IMR-90 (cell line): ENCODE data around the gene USH1G. TPM values are rescaled to one million over a fixed set of nuclear protein-coding genes. Genes with fewer than 3 reads are reported as not detected.

Source experiments
- ATAC-seq: fragments of 200-7000 bp; cut with Tn5 transposase; 2 replicates; pipeline ENCODE4 v1.9.1; 2020; ENCODE audit warnings: low read depth, mild to moderate bottlenecking, moderate library complexity
- BruUV-seq: library from RNA; stranded (reverse); fragments of 400-500 nt; replicated peaks from 2 replicates; lab custom pipeline; 2021; lab: Mats Ljungman, UMichigan
- CTCF ChIA-PET: fragments of 300-600 bp; formaldehyde crosslinking; extraction: SDS; loops from one replicate; lab custom pipeline; 2021; ENCODE audit warnings: antibody characterized with exemption; lab: Yijun Ruan, JAX
- POLR2A ChIA-PET: fragments of 300-600 bp; sonication (Branson Sonifier 250); formaldehyde crosslinking; loops from one replicate; lab custom pipeline; 2022; ENCODE audit warnings: antibody characterized with exemption; ENCODE audit not compliant: unreplicated experiment; lab: Charles Lee
- DNase-seq: peaks from one replicate; pipeline ENCODE4 v3.0.0; 2013
- H2AFZ ChIP-seq: replicated peaks from 2 replicates; pipeline ENCODE3; 2013; ENCODE audit warnings: low read length, mild to moderate bottlenecking; ENCODE audit not compliant: poor library complexity
- H2AK5ac ChIP-seq: 2 replicates; pipeline ENCODE4 v1.6.1; 2013; ENCODE audit warnings: low read depth, low read length, inconsistent platforms
- H2AK9ac ChIP-seq: replicated peaks from 2 replicates; pipeline ENCODE3; 2013; ENCODE audit warnings: mild to moderate bottlenecking, low read depth, low read length, moderate library complexity; ENCODE audit not compliant: poor library complexity
- H2BK120ac ChIP-seq: 2 replicates; pipeline ENCODE4 v1.6.1; 2013; ENCODE audit warnings: low read depth, low read length, inconsistent platforms
- H2BK15ac ChIP-seq: 3 replicates; pipeline ENCODE4 v1.6.1; 2013; ENCODE audit warnings: low read depth, low read length, inconsistent platforms
- H2BK20ac ChIP-seq: 2 replicates; pipeline ENCODE4 v1.6.1; 2013; ENCODE audit warnings: low read depth, mild to moderate bottlenecking, inconsistent platforms, low read length, moderate library complexity
- H2BK5ac ChIP-seq: 2 replicates; pipeline ENCODE4 v1.6.1; 2013; ENCODE audit warnings: mild to moderate bottlenecking, low read depth, low read length, inconsistent platforms; ENCODE audit not compliant: poor library complexity, severe bottlenecking
- H3K14ac ChIP-seq: replicated peaks from 2 replicates; pipeline ENCODE4 v1.6.1; 2013; ENCODE audit warnings: low read depth, low read length, inconsistent platforms
- H3K18ac ChIP-seq: 2 replicates; pipeline ENCODE4 v1.6.1; 2013; ENCODE audit warnings: low read depth, low read length, control low read depth
- H3K23ac ChIP-seq: 2 replicates; pipeline ENCODE4 v1.6.1; 2013; ENCODE audit warnings: low read depth, low read length, inconsistent platforms
- H3K27ac ChIP-seq: 2 replicates; pipeline ENCODE4 v1.5.1; 2013; ENCODE audit warnings: mild to moderate bottlenecking, control low read depth, low read length; ENCODE audit not compliant: insufficient read depth
- H3K27me3 ChIP-seq: 2 replicates; pipeline ENCODE4 v1.6.1; 2013; ENCODE audit warnings: low read length; ENCODE audit not compliant: control insufficient read depth, insufficient read depth
- H3K36me3 ChIP-seq: 2 replicates; pipeline ENCODE4 v1.6.1; 2013; ENCODE audit warnings: low read length, mixed read lengths; ENCODE audit not compliant: control insufficient read depth, insufficient read depth
- H3K4ac ChIP-seq: 2 replicates; pipeline ENCODE4 v1.6.1; 2013; ENCODE audit warnings: low read depth, low read length, inconsistent platforms
- H3K4me1 ChIP-seq: 2 replicates; pipeline ENCODE4 v1.6.1; 2013; ENCODE audit warnings: low read length, mixed read lengths; ENCODE audit not compliant: control insufficient read depth, insufficient read depth
- H3K4me2 ChIP-seq: 2 replicates; pipeline ENCODE4 v1.6.1; 2013; ENCODE audit warnings: low read depth, mild to moderate bottlenecking, control low read depth, low read length, moderate library complexity
- H3K4me3 ChIP-seq: 2 replicates; pipeline ENCODE4 v1.5.1; 2013; ENCODE audit warnings: low read depth, mild to moderate bottlenecking, control low read depth, low read length, moderate library complexity; ENCODE audit not compliant: insufficient read depth
- H3K56ac ChIP-seq: 2 replicates; pipeline ENCODE4 v1.6.1; 2013; ENCODE audit warnings: low read length, inconsistent platforms; ENCODE audit not compliant: insufficient read depth; ENCODE audit errors: extremely low read depth
- H3K79me1 ChIP-seq, 2 experiments: 2 replicates each; pipeline ENCODE4 v1.6.1; 2013; ENCODE audit warnings: low read length in 2 of 2, inconsistent platforms in 1 of 2, low read depth in 1 of 2
- H3K9ac ChIP-seq: 2 replicates; pipeline ENCODE4 v1.6.1; 2013; ENCODE audit warnings: low read depth, low read length, control low read depth
- H3K9me1 ChIP-seq: 2 replicates; pipeline ENCODE4 v1.6.1; 2013; ENCODE audit warnings: low read length, inconsistent platforms; ENCODE audit not compliant: insufficient read depth
- H3K9me3 ChIP-seq: 2 replicates; pipeline ENCODE4 v1.6.1; 2013; ENCODE audit warnings: low read length; ENCODE audit not compliant: control insufficient read depth, insufficient read depth
- H4K20me1 ChIP-seq: 2 replicates; pipeline ENCODE4 v1.6.1; 2013; ENCODE audit warnings: low read length, inconsistent platforms; ENCODE audit not compliant: insufficient read depth
- H4K5ac ChIP-seq: 2 replicates; pipeline ENCODE4 v1.6.1; 2013; ENCODE audit warnings: mild to moderate bottlenecking, low read depth, low read length, control low read depth
- H4K8ac ChIP-seq, 2 experiments: 2 replicates each; pipeline ENCODE4 v1.6.1; 2013; ENCODE audit warnings: low read depth in 2 of 2, low read length in 2 of 2, control low read depth in 1 of 2, inconsistent platforms in 1 of 2
- H4K91ac ChIP-seq: 2 replicates; pipeline ENCODE4 v1.6.1; 2013; ENCODE audit warnings: low read depth, low read length, inconsistent platforms; ENCODE audit not compliant: insufficient read depth
- BHLHE40 ChIP-seq: fragments of 150-350 bp; IDR thresholded peaks from 2 replicates; pipeline ENCODE4 v1.6.1; 2016; ENCODE audit warnings: mild to moderate bottlenecking, low read depth, low read length
- CEBPB ChIP-seq: IDR thresholded peaks from 2 replicates; pipeline ENCODE4 v1.6.1; 2012; ENCODE audit warnings: low read depth, low read length, improper control_type of control experiment
- CHD1 ChIP-seq: IDR thresholded peaks from 2 replicates; pipeline ENCODE4 v1.6.1; 2012; ENCODE audit warnings: low read depth, low read length, improper control_type of control experiment
- FOS ChIP-seq: fragments of 150-350 bp; IDR thresholded peaks from 2 replicates; pipeline ENCODE4 v1.6.1; 2016; ENCODE audit warnings: low read depth, low read length
- MAFK ChIP-seq: IDR thresholded peaks from 2 replicates; pipeline ENCODE4 v1.6.1; 2012; ENCODE audit warnings: low read depth, low read length, improper control_type of control experiment
- MAZ ChIP-seq: IDR thresholded peaks from 2 replicates; pipeline ENCODE4 v1.6.1; 2012; ENCODE audit warnings: low read depth, mild to moderate bottlenecking, low read length, improper control_type of control experiment, moderate library complexity, borderline replicate concordance
- MXI1 ChIP-seq: IDR thresholded peaks from 2 replicates; pipeline ENCODE4 v1.6.1; 2012; ENCODE audit warnings: low read depth, mild to moderate bottlenecking, low read length, moderate library complexity, borderline replicate concordance
- NFE2L2 ChIP-seq: fragments of 150-350 bp; IDR thresholded peaks from 2 replicates; pipeline ENCODE4 v1.6.1; 2016; ENCODE audit warnings: low read depth, mild to moderate bottlenecking, low read length
- POLR2A ChIP-seq: IDR thresholded peaks from 2 replicates; pipeline ENCODE4 v1.6.1; 2012; ENCODE audit warnings: mild to moderate bottlenecking, low read depth, low read length
- RCOR1 ChIP-seq: IDR thresholded peaks from 2 replicates; pipeline ENCODE4 v1.6.1; 2012; ENCODE audit warnings: mild to moderate bottlenecking, low read length, improper control_type of control experiment; ENCODE audit not compliant: insufficient replicate concordance
- SMC3 ChIP-seq: fragments of 150-350 bp; IDR thresholded peaks from 2 replicates; pipeline ENCODE4 v1.6.1; 2016; ENCODE audit warnings: low read depth, mild to moderate bottlenecking, antibody characterized with exemption, low read length, moderate library complexity
- WGBS, 2 experiments: methylation state at CpG; one replicate each; pipeline versions ENCODE4 v1.1.5 to v1.1.7; 2013; ENCODE audit warnings: missing lambda C conversion rate in 2 of 2; ENCODE audit not compliant: insufficient read length in 1 of 2; ENCODE audit errors: extremely low coverage in 2 of 2; 5-methylcytosine and 5-hydroxymethylcytosine counted together
- dilution Hi-C: fragments of 300-500 bp; cut with HindIII; formaldehyde crosslinking; loops from one replicate; pipeline ENCODE4 v1.14.3; 2018; ENCODE audit warnings: low sequenced_read_pairs; ENCODE audit not compliant: unreplicated experiment
- in situ Hi-C: fragments of 300-500 bp; cut with MboI; formaldehyde crosslinking; loops from 3 replicates; pipeline ENCODE4 v1.14.3; 2019; ENCODE audit warnings: low sequenced_read_pairs, inconsistent platforms, mixed read lengths
- intact Hi-C: fragments of 100-400 bp; cut with micrococcal nuclease; formaldehyde crosslinking; loops from 2 replicates; pipeline ENCODE4 v1.10.0; 2022
- polyA plus RNA-seq, 3 experiments: library from polyadenylated mRNA; depleted of rRNA; stranded (reverse); fragments of >200 nt; gene quantifications; 2 replicates each; pipeline ENCODE4 v1.2.3, GENCODE V29; 2012; ENCODE audit warnings: low replicate concordance in 1 of 3
- total RNA-seq: library from RNA; depleted of rRNA; stranded (reverse); fragments of >200 nt; gene quantifications from 2 replicates; pipeline ENCODE4 v1.2.3, GENCODE V29; 2012
- TF ChIP-seq, protein P1 (sequence below): conservative IDR thresholded peaks from 2 replicates; pipeline ENCODE4 v1.5.1; 2012; ENCODE audit warnings: mild to moderate bottlenecking, low read depth, low read length, improper control_type of control experiment
- TF ChIP-seq, protein P2 (sequence below): fragments of 150-350 bp; IDR thresholded peaks from 2 replicates; pipeline ENCODE4 v1.6.1; 2017; ENCODE audit warnings: mild to moderate bottlenecking, antibody characterized with exemption, low read length, low read depth

USH1G gene
- total and polyA plus RNA-seq, 2 of the 4 experiments (the other 2 are of a cell fraction): not detected

DNA sequence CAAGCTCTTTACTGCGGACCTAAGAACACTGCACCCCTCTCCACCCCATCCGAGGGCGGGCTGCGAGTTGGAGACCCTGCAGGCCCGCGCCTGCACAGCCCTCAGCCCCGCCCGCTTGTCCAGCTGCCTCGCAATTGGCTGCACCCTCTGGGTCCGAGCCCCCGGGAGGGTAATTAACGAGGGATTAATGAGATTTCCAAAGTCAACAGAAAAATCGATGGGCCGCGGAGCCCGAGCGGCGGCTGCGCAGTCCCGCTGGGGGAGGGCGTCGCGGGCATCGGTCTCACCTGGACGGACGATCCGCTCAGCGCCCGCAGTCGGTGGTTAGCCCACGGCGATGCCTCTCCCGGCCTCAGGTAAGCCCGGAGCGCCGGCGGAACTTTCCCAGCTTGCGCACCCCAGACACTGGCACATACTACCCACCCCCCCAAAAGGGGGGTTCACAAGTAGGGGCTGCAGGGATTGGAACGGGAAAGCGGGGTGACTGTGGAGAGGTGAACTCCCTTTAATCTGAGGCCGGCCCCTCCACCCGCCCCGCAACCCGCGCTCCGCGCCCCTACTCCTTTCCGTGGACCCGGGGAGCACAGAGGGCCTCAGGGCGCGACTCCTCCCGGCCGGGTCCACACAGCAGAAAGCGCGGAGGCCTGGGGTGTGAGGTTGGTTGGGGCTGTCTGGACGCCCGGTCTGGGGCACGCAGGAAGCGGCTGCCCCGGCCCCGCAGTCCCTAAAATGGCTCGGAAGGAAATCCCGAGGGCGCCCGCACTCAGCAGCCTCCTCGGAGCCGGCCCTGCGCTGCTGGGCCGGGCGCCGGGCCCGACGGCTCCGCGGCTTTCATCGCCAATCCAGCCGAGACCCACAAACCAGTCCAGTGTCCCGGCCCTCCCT is 12.8 kb upstream of the USH1G start, which contains the start of gene OTOP3 (continued):
- no peak for TF ChIP-seq MXI1

DNA sequence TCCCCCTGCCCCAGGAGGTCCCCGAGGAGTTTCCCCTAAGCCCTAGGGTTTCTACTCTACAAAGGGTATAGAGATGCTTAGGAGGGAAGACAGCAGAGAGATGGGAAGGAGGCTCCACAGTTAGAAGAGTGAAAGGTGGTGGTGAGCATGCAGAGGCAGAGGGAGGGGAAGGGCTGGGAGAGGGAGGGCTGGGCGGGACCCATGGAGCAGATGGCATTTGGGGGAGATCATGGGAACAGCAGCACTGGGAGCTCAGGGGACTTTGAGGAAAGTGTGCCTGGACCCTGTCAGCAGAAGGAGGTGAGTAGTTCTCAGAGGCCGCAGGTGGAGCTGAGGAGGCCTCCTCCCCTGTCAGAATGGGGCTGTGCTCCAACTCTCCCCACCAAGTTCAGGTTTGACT is 12.0 kb upstream of the USH1G start:
- Histone ChIP-seq H3K36me3 (no peaks in the 10 kb centered on the region), H3K4me1 (peaks cover 2% of the 10 kb centered on the region; the same call in 1 of the 2 replicates), H2BK15ac (no peak overlapping the region), H3K14ac (no peak overlapping the region), H3K9me1 (no peaks in the 10 kb centered on the region), H3K9ac (no peak overlapping the region), H3K23ac (no peak overlapping the region), H3K56ac (no peak overlapping the region), H3K27ac (no peak overlapping the region), H2AK9ac (no peak overlapping the region), H2BK5ac (no peak overlapping the region), H4K91ac (no peak overlapping the region), H2BK120ac (no peak overlapping the region), H3K27me3 (peaks cover 73% of the 10 kb centered on the region), H4K8ac (no peak overlapping the region), H3K79me1 (no peaks in the 10 kb centered on the region), H4K20me1 (no peaks in the 10 kb centered on the region), H2AFZ (no peak overlapping the region), H2BK20ac (no peak overlapping the region), H3K4me3 (no peak overlapping the region), H3K18ac (no peak overlapping the region), H3K4me2 (no peak overlapping the region), H4K5ac (no peak overlapping the region), H3K4ac (no peak overlapping the region), H2AK5ac (no peak overlapping the region), H3K9me3 (no peaks in the 10 kb centered on the region)
- dilution Hi-C loops: no loop called here
- no CpG with 5 or more reads among the region's 3 CpGs for WGBS, 2 experiments
- intact Hi-C loops: no loop called here
- CTCF ChIA-PET: no interaction called here
- in situ Hi-C loops: no loop called here
- no peak for DNase-seq
- no TSS peak for BruUV-seq
- POLR2A ChIA-PET: no interaction called here
- ATAC-seq: no peak
- no peak for TF ChIP-seq FOS
- TF ChIP-seq MAFK: no peak
- no peak for TF ChIP-seq MXI1
- TF ChIP-seq CEBPB: no peak
- no peak for TF ChIP-seq SMC3
- TF ChIP-seq NFE2L2: no peak
- TF ChIP-seq POLR2A: no peak
- TF ChIP-seq, protein P1, sequence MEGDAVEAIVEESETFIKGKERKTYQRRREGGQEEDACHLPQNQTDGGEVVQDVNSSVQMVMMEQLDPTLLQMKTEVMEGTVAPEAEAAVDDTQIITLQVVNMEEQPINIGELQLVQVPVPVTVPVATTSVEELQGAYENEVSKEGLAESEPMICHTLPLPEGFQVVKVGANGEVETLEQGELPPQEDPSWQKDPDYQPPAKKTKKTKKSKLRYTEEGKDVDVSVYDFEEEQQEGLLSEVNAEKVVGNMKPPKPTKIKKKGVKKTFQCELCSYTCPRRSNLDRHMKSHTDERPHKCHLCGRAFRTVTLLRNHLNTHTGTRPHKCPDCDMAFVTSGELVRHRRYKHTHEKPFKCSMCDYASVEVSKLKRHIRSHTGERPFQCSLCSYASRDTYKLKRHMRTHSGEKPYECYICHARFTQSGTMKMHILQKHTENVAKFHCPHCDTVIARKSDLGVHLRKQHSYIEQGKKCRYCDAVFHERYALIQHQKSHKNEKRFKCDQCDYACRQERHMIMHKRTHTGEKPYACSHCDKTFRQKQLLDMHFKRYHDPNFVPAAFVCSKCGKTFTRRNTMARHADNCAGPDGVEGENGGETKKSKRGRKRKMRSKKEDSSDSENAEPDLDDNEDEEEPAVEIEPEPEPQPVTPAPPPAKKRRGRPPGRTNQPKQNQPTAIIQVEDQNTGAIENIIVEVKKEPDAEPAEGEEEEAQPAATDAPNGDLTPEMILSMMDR: no peak
- TF ChIP-seq RCOR1: no peak
- no peak for TF ChIP-seq BHLHE40
- TF ChIP-seq, protein P2, sequence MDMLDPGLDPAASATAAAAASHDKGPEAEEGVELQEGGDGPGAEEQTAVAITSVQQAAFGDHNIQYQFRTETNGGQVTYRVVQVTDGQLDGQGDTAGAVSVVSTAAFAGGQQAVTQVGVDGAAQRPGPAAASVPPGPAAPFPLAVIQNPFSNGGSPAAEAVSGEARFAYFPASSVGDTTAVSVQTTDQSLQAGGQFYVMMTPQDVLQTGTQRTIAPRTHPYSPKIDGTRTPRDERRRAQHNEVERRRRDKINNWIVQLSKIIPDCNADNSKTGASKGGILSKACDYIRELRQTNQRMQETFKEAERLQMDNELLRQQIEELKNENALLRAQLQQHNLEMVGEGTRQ: no peak
- no peak for TF ChIP-seq MAZ
- no peak for TF ChIP-seq CHD1
